Measurements from ENCODE around the gene GATAD2B.
A peak's percentile ranks its signal among the peaks of the same experiment; 100 is the strongest.

Gene GATAD2B

GRCh38 chr1:153803470-153804056 is 119.2 kb downstream of the GATAD2B start:
- H3K79me2 ChIP-seq = no peaks in the 10 kb centered on the region
- no peak overlapping the region for H3K4me2 ChIP-seq (ENCODE audit: low read length)
- H3K4me3 ChIP-seq (ENCODE audit: low read depth, low read length) = no peak overlapping the region
- no peak overlapping the region for H2AFZ ChIP-seq
- no peaks in the 10 kb centered on the region for H3K9me3 ChIP-seq (ENCODE audit: control insufficient read depth, low read length)
- no peak for TF ChIP-seq CTCF (IDR thresholded peaks at IDR 0.05)
- H3K27me3 ChIP-seq (ENCODE audit: control insufficient read depth, insufficient read depth, low read length) = no peaks in the 10 kb centered on the region
- peak overlapping the region; percentile 47 for H3K27ac ChIP-seq
- H3K9ac ChIP-seq = no peak overlapping the region
- no peaks in the 10 kb centered on the region for H3K36me3 ChIP-seq (ENCODE audit: control insufficient read depth, insufficient read depth, low read length)
- no peaks in the 10 kb centered on the region for H3K4me1 ChIP-seq

GRCh38 chr1:153801786-153802697 is 120.7 kb downstream of the GATAD2B start:
- no peaks in the 10 kb centered on the region for H3K27me3 ChIP-seq (ENCODE audit: control insufficient read depth, insufficient read depth, low read length)
- H3K27ac ChIP-seq = no peak overlapping the region
- no peak overlapping the region for H2AFZ ChIP-seq
- TF ChIP-seq CTCF (IDR thresholded peaks at IDR 0.05) = no peak
- no peaks in the 10 kb centered on the region for H3K36me3 ChIP-seq (ENCODE audit: control insufficient read depth, insufficient read depth, low read length)
- H3K4me2 ChIP-seq (ENCODE audit: low read length) = no peak overlapping the region
- H3K9ac ChIP-seq = no peak overlapping the region
- no peaks in the 10 kb centered on the region for H3K4me1 ChIP-seq
- H3K79me2 ChIP-seq = no peaks in the 10 kb centered on the region
- H3K4me3 ChIP-seq (ENCODE audit: low read depth, low read length) = no peak overlapping the region
- no peaks in the 10 kb centered on the region for H3K9me3 ChIP-seq (ENCODE audit: control insufficient read depth, low read length)

- no peak overlapping the region for H3K4me3 ChIP-seq (ENCODE audit: low read depth, low read length)
- no peak for TF ChIP-seq CTCF (IDR thresholded peaks at IDR 0.05)
- no peak overlapping the region for H3K27ac ChIP-seq
- no peaks in the 10 kb centered on the region for H3K27me3 ChIP-seq (ENCODE audit: control insufficient read depth, insufficient read depth, low read length)
- H3K9me3 ChIP-seq (ENCODE audit: control insufficient read depth, low read length) = no peaks in the 10 kb centered on the region
- H3K4me2 ChIP-seq (ENCODE audit: low read length) = no peak overlapping the region
- H3K36me3 ChIP-seq (ENCODE audit: control insufficient read depth, insufficient read depth, low read length) = no peaks in the 10 kb centered on the region
- H2AFZ ChIP-seq = no peak overlapping the region
- no peak overlapping the region for H3K9ac ChIP-seq
- no peaks in the 10 kb centered on the region for H3K4me1 ChIP-seq
- H3K79me2 ChIP-seq = no peaks in the 10 kb centered on the region
Observed at GRCh38 chr1:153801028-153801625, 121.6 kb downstream of the GATAD2B start.

GRCh38 chr1:153800516-153800915 is 122.3 kb downstream of the GATAD2B start:
- TF ChIP-seq CTCF (IDR thresholded peaks at IDR 0.05) = no peak
- no peak overlapping the region for H3K27ac ChIP-seq
- H3K9ac ChIP-seq = no peak overlapping the region
- no peak overlapping the region for H3K4me2 ChIP-seq (ENCODE audit: low read length)
- no peaks in the 10 kb centered on the region for H3K4me1 ChIP-seq
- no peaks in the 10 kb centered on the region for H3K36me3 ChIP-seq (ENCODE audit: control insufficient read depth, insufficient read depth, low read length)
- H2AFZ ChIP-seq = no peak overlapping the region
- no peaks in the 10 kb centered on the region for H3K79me2 ChIP-seq
- H3K27me3 ChIP-seq (ENCODE audit: control insufficient read depth, insufficient read depth, low read length) = no peaks in the 10 kb centered on the region
- H3K4me3 ChIP-seq (ENCODE audit: low read depth, low read length) = no peak overlapping the region
- no peaks in the 10 kb centered on the region for H3K9me3 ChIP-seq (ENCODE audit: control insufficient read depth, low read length)
